Activated CD4-positive, alpha-beta memory T cell treated with anti-CD3 and anti-CD28 coated beads, Interleukin-2, amount 10 ng/mL, durations not matched to agents 7 days and 5 days (primary cell): ENCODE data around the gene PAK1. TPM values are rescaled to one million over a fixed set of nuclear protein-coding genes. Genes with fewer than 3 reads are reported as not detected.
"Not testable (repeated sequence)": the region's sequence is repeated elsewhere in the genome, so short reads cannot be mapped to it uniquely, and the experiment has no call there.

Experiments used
- CTCF ChIA-PET: fragments of 350-600 bp; sonication (Branson Sonifier 250); formaldehyde crosslinking; loops from one replicate; lab custom pipeline; 2021; ENCODE audit warnings: antibody characterized with exemption, inconsistent platforms; lab: Charles Lee
- POLR2A ChIA-PET: fragments of 350-600 bp; sonication (Branson Sonifier 250); formaldehyde crosslinking; loops from one replicate; lab custom pipeline; 2021; ENCODE audit warnings: antibody characterized with exemption; lab: Charles Lee
- DNase-seq: peaks from one replicate; pipeline ENCODE4 v3.0.0-alpha.2; 2020
- H3K27ac Mint-ChIP-seq: one replicate; pipeline ENCODE4 v1.8.0; 2021; ENCODE audit warnings: mild to moderate bottlenecking, mixed read lengths
- H3K27me3 Mint-ChIP-seq: one replicate; pipeline ENCODE4 v1.8.0; 2021; ENCODE audit warnings: mixed read lengths
- H3K36me3 Mint-ChIP-seq: one replicate; pipeline ENCODE4 v1.8.0; 2021; ENCODE audit warnings: low read depth, mixed read lengths
- H3K4me1 Mint-ChIP-seq: one replicate; pipeline ENCODE4 v1.8.0; 2021; ENCODE audit warnings: mixed read lengths
- H3K4me3 Mint-ChIP-seq: one replicate; pipeline ENCODE4 v1.8.0; 2021; ENCODE audit warnings: mild to moderate bottlenecking, mixed read lengths
- H3K9me3 Mint-ChIP-seq: one replicate; pipeline ENCODE4 v1.8.0; 2021; ENCODE audit warnings: mixed read lengths
- total RNA-seq, 2 experiments: library from RNA; stranded (reverse); gene quantifications; one replicate each; pipeline ENCODE4 v1.2.3, GENCODE V29; 2021

PAK1 gene
- total RNA-seq, 2 experiments from 2014 or later = 47.1 to 48.2 TPM

- no peak for DNase-seq
- POLR2A ChIA-PET = no interaction called here
- Mint-ChIP-seq H3K4me3 (no peak overlapping the region), H3K9me3 (no peaks in the 10 kb centered on the region), H3K27me3 (no peaks in the 10 kb centered on the region), H3K27ac (no peak overlapping the region), H3K4me1 (peaks cover 2% of the 10 kb centered on the region), H3K36me3 (peaks cover 29% of the 10 kb centered on the region)
- CTCF ChIA-PET = no interaction called here
Observed at GRCh38 chr11:77322506-77322905, 151.4 kb downstream of the PAK1 start.

DNA sequence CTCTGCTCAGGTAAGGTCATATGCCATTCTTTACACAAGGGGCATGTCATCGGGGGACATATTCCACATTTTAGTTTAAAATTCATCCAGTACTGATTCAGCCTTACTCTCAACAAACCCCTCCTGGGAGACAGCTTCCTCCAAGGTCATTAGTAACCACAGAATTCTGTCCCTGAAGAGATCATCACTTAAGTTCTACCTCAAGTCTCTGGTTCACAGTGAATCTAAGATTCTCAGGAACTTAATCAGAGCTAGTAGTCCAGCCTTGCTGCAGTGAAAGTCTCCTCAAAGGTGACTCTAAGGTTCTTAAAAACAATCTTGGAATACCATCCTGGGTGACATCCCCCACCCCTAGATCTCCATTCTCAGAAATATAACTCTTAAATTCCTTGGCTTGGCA is 153.5 kb downstream of the PAK1 start:
- DNase-seq = no peak
- CTCF ChIA-PET = no interaction called here
- Mint-ChIP-seq H3K27me3 (peaks cover 2% of the 10 kb centered on the region), H3K9me3 (no peaks in the 10 kb centered on the region), H3K36me3 (peaks cover 16% of the 10 kb centered on the region), H3K4me1 (peaks cover 2% of the 10 kb centered on the region), H3K4me3 (no peak overlapping the region), H3K27ac (no peak overlapping the region)
- POLR2A ChIA-PET = no interaction called here

- ChIA-PET POLR2A (no interaction called here), CTCF (interaction anchor here (0.7 kb wide), 1 partner anchor 483 kb away, joined by 6 read pairs; no protein-coding TSS in a partner anchor)
- no peak for DNase-seq
- H3K4me3 Mint-ChIP-seq = no peak overlapping the region
- no peaks in the 10 kb centered on the region for H3K9me3 Mint-ChIP-seq
- peaks cover 6% of the 10 kb centered on the region for H3K27me3 Mint-ChIP-seq
- H3K27ac Mint-ChIP-seq = no peak overlapping the region
- no peaks in the 10 kb centered on the region for H3K4me1 Mint-ChIP-seq
- peaks cover 13% of the 10 kb centered on the region for H3K36me3 Mint-ChIP-seq
Observed at GRCh38 chr11:77318600-77318999, 155.3 kb downstream of the PAK1 start.

DNA sequence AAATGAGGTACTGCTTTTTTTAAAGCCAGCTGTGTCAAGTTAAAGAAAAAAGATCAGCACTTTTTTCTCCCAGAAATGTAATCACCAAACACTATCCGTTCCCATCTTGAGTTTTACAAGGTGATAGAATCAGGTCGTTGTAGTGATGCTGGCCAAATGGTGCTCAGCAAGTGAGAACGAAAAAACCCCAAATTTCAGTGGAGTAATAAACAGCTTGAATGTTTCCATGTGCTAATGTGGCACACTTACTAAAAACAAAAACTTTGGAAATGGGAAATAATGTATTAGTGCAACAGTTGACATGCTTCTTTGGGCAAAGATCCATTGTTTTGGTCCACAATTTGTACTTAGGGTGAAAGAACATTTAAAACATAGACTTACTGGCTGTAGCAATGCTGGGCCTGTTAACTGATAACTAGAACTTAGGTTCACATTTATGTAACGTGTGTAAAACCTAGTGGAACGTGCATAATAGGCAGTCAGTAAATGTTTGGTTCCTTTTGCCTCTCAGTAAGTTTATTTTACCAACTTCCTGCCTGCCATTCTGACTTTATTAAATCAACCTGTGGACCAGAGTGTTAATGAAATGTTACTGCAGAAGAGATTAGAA is 157.1 kb downstream of the PAK1 start:
- POLR2A ChIA-PET = no interaction called here
- CTCF ChIA-PET = no interaction called here
- Mint-ChIP-seq H3K27ac (no peak overlapping the region), H3K4me3 (no peak overlapping the region), H3K27me3 (peaks cover 6% of the 10 kb centered on the region), H3K4me1 (no peaks in the 10 kb centered on the region), H3K9me3 (no peaks in the 10 kb centered on the region), H3K36me3 (no peaks in the 10 kb centered on the region)
- no peak for DNase-seq

DNA sequence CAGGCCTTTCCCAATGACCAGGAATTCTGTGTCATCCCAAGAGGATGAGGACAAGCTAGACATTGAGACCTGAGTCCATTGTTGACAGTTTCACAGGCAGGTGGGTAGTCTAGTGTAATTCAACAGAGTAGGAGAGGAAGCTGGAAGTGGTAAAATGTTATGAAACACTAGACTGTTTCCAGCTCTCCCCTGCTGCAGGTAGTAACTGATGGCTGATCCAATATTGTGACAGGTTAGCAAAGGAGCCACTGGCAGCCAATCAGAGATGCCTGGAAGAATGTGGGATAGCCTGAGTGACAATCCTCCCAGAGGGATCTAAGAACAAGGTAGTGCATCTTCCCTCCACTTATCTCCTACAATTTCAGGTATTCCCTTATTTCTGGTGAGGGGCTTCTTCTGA is 161.8 kb downstream of the PAK1 start:
- ChIA-PET CTCF (no interaction called here), POLR2A (no interaction called here)
- H3K36me3 Mint-ChIP-seq = no peaks in the 10 kb centered on the region
- H3K9me3 Mint-ChIP-seq = no peaks in the 10 kb centered on the region
- no peak overlapping the region for H3K27ac Mint-ChIP-seq
- no peak for DNase-seq
- H3K4me3 Mint-ChIP-seq = no peak overlapping the region
- no peaks in the 10 kb centered on the region for H3K4me1 Mint-ChIP-seq
- H3K27me3 Mint-ChIP-seq = peaks cover 14% of the 10 kb centered on the region

DNA sequence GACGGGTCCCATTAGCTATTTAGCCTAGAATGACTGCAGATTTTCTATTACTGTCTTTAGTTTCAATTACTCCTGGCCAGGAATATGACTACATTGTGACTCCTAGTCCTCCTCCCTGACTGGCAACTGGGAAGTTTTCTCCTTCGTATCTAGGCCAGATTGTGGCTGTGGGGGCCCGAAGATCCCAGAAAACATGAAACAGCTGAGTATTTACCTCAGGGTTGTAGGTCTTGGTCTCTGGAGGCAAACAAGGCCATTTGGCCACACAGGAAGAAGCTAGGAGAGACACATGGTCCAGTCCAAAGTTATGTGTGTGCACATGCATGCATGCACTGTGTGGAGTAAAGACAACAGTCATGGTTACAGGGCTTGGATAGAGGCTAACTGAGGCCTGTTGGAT is 162.2 kb downstream of the PAK1 start:
- Mint-ChIP-seq H3K4me3 (no peak overlapping the region), H3K9me3 (no peaks in the 10 kb centered on the region), H3K4me1 (no peaks in the 10 kb centered on the region), H3K27me3 (peaks cover 14% of the 10 kb centered on the region), H3K27ac (no peak overlapping the region), H3K36me3 (no peaks in the 10 kb centered on the region)
- ChIA-PET CTCF (no interaction called here), POLR2A (no interaction called here)
- DNase-seq = no peak

- ChIA-PET POLR2A (no interaction called here), CTCF (no interaction called here)
- H3K27me3 Mint-ChIP-seq = peaks cover 11% of the 10 kb centered on the region
- H3K4me3 Mint-ChIP-seq = no peak overlapping the region
- DNase-seq = no peak
- H3K9me3 Mint-ChIP-seq = no peaks in the 10 kb centered on the region
- no peak overlapping the region for H3K27ac Mint-ChIP-seq
- H3K36me3 Mint-ChIP-seq = no peaks in the 10 kb centered on the region
- no peaks in the 10 kb centered on the region for H3K4me1 Mint-ChIP-seq
Observed at GRCh38 chr11:77310721-77311120, 163.2 kb downstream of the PAK1 start.

DNA sequence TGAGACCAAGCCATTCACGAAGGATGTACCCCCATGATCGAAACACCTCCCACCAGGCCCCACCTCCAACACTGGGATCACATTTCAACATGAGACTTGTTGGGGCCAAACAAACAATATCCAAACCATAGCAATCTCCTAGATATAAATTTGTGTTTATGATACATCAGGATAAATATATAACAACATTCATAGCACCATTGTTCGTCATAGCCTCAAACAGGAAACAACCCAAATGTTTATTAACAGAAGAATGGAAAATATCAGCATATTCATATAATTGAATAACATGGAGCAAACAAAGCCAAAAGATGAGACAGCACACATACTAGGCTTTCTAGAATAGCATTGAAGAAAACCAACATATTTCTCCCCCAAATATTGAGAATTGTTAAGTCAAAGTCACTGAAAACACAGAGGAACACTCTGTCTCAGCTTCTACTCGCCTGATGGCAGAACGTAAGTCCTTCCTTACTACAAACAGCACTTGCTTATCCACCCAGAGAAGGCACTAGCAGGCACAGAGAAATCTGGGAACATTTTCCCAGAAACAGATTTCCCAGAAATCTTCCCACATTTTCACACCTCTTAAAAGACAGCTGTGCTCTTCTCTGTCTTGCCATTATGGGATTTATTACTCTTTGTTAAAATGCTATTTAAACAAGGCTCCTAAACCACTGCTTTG is 164.4 kb downstream of the PAK1 start:
- Mint-ChIP-seq H3K4me1 (no peaks in the 10 kb centered on the region), H3K4me3 (no peak overlapping the region), H3K9me3 (no peaks in the 10 kb centered on the region), H3K27me3 (peaks cover 8% of the 10 kb centered on the region), H3K27ac (no peak overlapping the region), H3K36me3 (no peaks in the 10 kb centered on the region)
- ChIA-PET CTCF (interaction anchor here (0.5 kb wide), 1 partner anchor 15 kb away, joined by 3 read pairs; no protein-coding TSS in a partner anchor), POLR2A (no interaction called here)
- DNase-seq = no peak

DNA sequence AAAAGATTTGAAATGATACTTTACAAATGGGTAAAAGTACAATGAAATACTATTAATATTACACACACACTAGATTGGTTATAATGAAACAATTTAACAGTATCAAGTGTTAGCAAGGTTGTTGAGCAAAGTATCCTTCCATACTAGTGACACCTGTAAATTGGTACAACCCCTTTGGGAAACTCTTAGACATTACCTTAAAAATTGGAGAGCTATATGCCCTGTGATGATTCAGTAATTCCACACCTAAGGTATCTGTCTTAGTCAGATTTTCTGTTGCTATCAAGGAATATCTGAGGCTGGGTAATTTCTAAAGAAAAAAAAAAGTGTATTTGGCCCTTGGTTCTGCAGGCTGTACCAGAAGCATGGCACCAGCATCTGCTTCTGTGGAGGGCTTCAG is 165.1 kb downstream of the PAK1 start:
- no peak overlapping the region for H3K27ac Mint-ChIP-seq
- no peaks in the 10 kb centered on the region for H3K4me1 Mint-ChIP-seq
- no peaks in the 10 kb centered on the region for H3K9me3 Mint-ChIP-seq
- no peaks in the 10 kb centered on the region for H3K36me3 Mint-ChIP-seq
- ChIA-PET POLR2A (no interaction called here), CTCF (no interaction called here)
- no peak for DNase-seq
- peaks cover 8% of the 10 kb centered on the region for H3K27me3 Mint-ChIP-seq
- no peak overlapping the region for H3K4me3 Mint-ChIP-seq

GRCh38 chr11:77303328-77303727 is 170.6 kb downstream of the PAK1 start:
- peaks cover 5% of the 10 kb centered on the region for H3K4me1 Mint-ChIP-seq
- H3K4me3 Mint-ChIP-seq = no peak overlapping the region
- ChIA-PET POLR2A (no interaction called here), CTCF (no interaction called here)
- no peaks in the 10 kb centered on the region for H3K36me3 Mint-ChIP-seq
- DNase-seq = no peak
- no peak overlapping the region for H3K27ac Mint-ChIP-seq
- no peaks in the 10 kb centered on the region for H3K9me3 Mint-ChIP-seq
- peaks cover 21% of the 10 kb centered on the region for H3K27me3 Mint-ChIP-seq

DNA sequence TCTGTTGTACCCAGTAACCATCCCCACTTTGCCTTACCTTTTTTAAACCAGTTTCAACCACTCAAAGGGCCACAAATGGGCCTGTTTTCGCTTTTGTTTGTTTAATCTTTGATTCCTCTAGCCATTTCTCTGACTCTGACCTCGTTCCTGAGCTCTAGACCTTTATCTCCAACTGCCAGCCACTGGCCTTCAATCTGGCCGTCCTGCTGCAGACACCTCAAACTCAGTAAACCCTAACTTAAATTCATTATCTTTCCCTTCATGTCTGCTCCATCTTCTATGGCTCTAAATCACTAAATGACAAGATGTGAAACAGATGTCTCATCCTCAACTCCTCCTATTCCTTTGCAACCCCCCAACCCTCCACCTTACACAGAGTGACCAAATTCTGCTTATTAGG is 171.1 kb downstream of the PAK1 start:
- no peak for DNase-seq
- H3K4me1 Mint-ChIP-seq = peaks cover 5% of the 10 kb centered on the region
- H3K27me3 Mint-ChIP-seq = peaks cover 17% of the 10 kb centered on the region
- no peak overlapping the region for H3K27ac Mint-ChIP-seq
- POLR2A ChIA-PET = no interaction called here
- CTCF ChIA-PET = no interaction called here
- no peaks in the 10 kb centered on the region for H3K9me3 Mint-ChIP-seq
- no peak overlapping the region for H3K4me3 Mint-ChIP-seq
- no peaks in the 10 kb centered on the region for H3K36me3 Mint-ChIP-seq

DNA sequence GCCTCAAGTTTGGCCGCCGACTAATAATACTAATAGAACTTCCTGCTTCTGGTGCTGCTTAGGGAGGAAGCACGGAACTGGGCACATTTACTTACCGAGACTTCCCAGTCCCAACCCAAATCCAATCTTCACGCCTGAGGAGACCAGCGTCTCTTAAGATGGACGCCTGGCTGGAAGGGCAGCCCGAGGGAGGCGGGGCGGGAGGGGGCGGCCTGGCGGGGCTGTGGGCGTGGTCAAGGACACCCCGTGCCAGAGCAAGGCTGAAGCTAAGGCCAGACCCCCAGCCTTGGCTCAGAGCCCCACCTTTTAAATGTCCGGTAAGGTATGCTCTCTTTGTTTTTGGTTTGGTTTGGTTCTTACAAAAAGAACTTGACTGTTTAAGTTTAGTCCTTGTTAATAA is 172.4 kb downstream of the PAK1 start, which contains the start of gene GDPD4:
TSS of gene GDPD4 (minus strand) at position 177 of the 400 bp plus-strand sequence. CDS start 16,549 bp downstream, outside the sequence.
- H3K4me1 Mint-ChIP-seq = peaks cover 5% of the 10 kb centered on the region
- no peaks in the 10 kb centered on the region for H3K9me3 Mint-ChIP-seq
- no peaks in the 10 kb centered on the region for H3K36me3 Mint-ChIP-seq
- no peak within 1 kb of the TSS for H3K27ac Mint-ChIP-seq
- no peak for DNase-seq
- POLR2A ChIA-PET = no interaction called here
- H3K27me3 Mint-ChIP-seq = peaks cover 13% of the 10 kb centered on the region
- H3K4me3 Mint-ChIP-seq = no peak within 1 kb of the TSS
- CTCF ChIA-PET = no interaction called here

DNA sequence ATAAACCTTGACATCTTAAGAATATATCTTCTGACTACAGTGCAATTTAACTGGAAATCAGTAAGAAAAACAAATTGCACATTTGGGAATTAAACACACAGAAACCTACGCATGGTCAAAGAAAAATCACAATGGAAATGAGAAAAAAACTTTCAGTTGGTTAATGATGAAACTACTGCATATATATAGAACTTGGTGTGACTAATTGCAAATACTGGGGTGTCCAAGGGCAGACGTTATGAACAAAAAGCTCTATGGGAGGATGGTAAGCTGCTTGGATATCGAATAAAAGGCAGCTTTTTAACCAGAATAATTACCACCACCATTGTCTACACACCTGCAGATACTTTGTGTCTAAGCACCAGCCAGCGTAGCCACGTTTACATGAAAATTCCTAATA is 173.2 kb downstream of the PAK1 start:
- H3K9me3 Mint-ChIP-seq = no peaks in the 10 kb centered on the region
- CTCF ChIA-PET = no interaction called here
- no peak overlapping the region for H3K4me3 Mint-ChIP-seq
- no peaks in the 10 kb centered on the region for H3K36me3 Mint-ChIP-seq
- H3K27ac Mint-ChIP-seq = no peak overlapping the region
- H3K27me3 Mint-ChIP-seq = peaks cover 13% of the 10 kb centered on the region
- H3K4me1 Mint-ChIP-seq = peaks cover 5% of the 10 kb centered on the region
- no peak for DNase-seq
- POLR2A ChIA-PET = no interaction called here

GRCh38 chr11:77300028-77300427 is 173.9 kb downstream of the PAK1 start:
- CTCF ChIA-PET, POLR2A ChIA-PET, DNase-seq, H3K4me3 Mint-ChIP-seq, H3K36me3 Mint-ChIP-seq, H3K27ac Mint-ChIP-seq, H3K4me1 Mint-ChIP-seq, H3K9me3 Mint-ChIP-seq: not testable (repeated sequence)
- H3K27me3 Mint-ChIP-seq = peaks cover 13% of the 10 kb centered on the region
